Endothelial cell of umbilical vein (primary cell): ENCODE measurements around the gene DAD1. TPM values are rescaled to one million over a fixed set of nuclear protein-coding genes. Genes with fewer than 3 reads are reported as not detected.

Experiments
- BruUV-seq: library from RNA; stranded (reverse); fragments of 400-500 nt; replicated peaks from 2 replicates; lab custom pipeline; 2021; lab: Mats Ljungman, UMichigan
- CTCF ChIA-PET: fragments of 300-600, 350-600 bp; sonication (Branson Sonifier 250); formaldehyde crosslinking; loops from one replicate; lab custom pipeline; 2021; ENCODE audit warnings: antibody characterized with exemption, inconsistent platforms; lab: Charles Lee
- POLR2A ChIA-PET: fragments of 300-600, 350-600 bp; sonication (Branson Sonifier 250); formaldehyde crosslinking; loops from one replicate; lab custom pipeline; 2021; ENCODE audit warnings: antibody characterized with exemption, inconsistent platforms; lab: Charles Lee
- DNase-seq: peaks from one replicate; pipeline ENCODE4 v3.0.0-alpha.2; 2011; ENCODE audit warnings: low read depth, low spot score
- FAIRE-seq: peaks from 2 replicates; lab custom pipeline; 2011; peaks lifted over from hg19 to GRCh38; lab: Jason Lieb, UNC
- H2AFZ ChIP-seq: 2 replicates; pipeline ENCODE4 v1.6.0; 2012; ENCODE audit warnings: low read depth, low read length, control low read depth, inconsistent platforms
- H3K27ac ChIP-seq: 2 replicates; pipeline ENCODE4 v1.5.1; 2011; ENCODE audit warnings: low read depth, mild to moderate bottlenecking, control low read depth, low read length, moderate library complexity; ENCODE audit not compliant: insufficient read depth
- H3K27me3 ChIP-seq, 2 experiments: 2 replicates each; pipeline versions ENCODE4 v1.6.0 to v1.6.1; 2011; ENCODE audit warnings: low read length in 2 of 2, mixed read lengths in 1 of 2; ENCODE audit not compliant: control insufficient read depth in 2 of 2, insufficient read depth in 2 of 2
- H3K36me3 ChIP-seq, 2 experiments: 2 replicates in 1 of 2; 3 replicates in 1 of 2; pipeline ENCODE4 v1.5.1; 2011; ENCODE audit warnings: low read length in 2 of 2, mild to moderate bottlenecking in 1 of 2, moderate library complexity in 1 of 2; ENCODE audit not compliant: control insufficient read depth in 2 of 2, insufficient read depth in 2 of 2; ENCODE audit errors: extremely low read depth in 1 of 2
- H3K4me1 ChIP-seq: 3 replicates; pipeline ENCODE4 v1.5.1; 2011; ENCODE audit warnings: mild to moderate bottlenecking, low read length; ENCODE audit not compliant: control insufficient read depth, insufficient read depth; ENCODE audit errors: extremely low read depth
- H3K4me2 ChIP-seq: 2 replicates; pipeline ENCODE4 v1.6.1; 2011; ENCODE audit warnings: low read length, control low read depth, mixed read lengths; ENCODE audit not compliant: insufficient read depth
- H3K4me3 ChIP-seq, 3 experiments: fragments of 200-600 bp in 1 of 3; sonication (generic), shearing (Covaris generic) in 1 of 3; replicated peaks in 1 of 3; 2 replicates each; pipeline ENCODE4 v1.5.1; 2011 to 2016; ENCODE audit warnings: control low read depth in 3 of 3, low read length in 3 of 3, mild to moderate bottlenecking in 2 of 3, inconsistent platforms in 1 of 3, low read depth in 1 of 3, moderate library complexity in 1 of 3; ENCODE audit not compliant: insufficient read depth in 1 of 3
- H3K79me2 ChIP-seq: 2 replicates; pipeline ENCODE4 v1.6.0; 2012; ENCODE audit warnings: low read length, inconsistent platforms; ENCODE audit not compliant: control insufficient read depth, insufficient read depth
- H3K9ac ChIP-seq: replicated peaks from 2 replicates; pipeline ENCODE3; 2011; ENCODE audit warnings: low read length, control low read depth; ENCODE audit not compliant: insufficient read depth; ENCODE audit errors: extremely low read depth
- H3K9me1 ChIP-seq: replicated peaks from 3 replicates; pipeline ENCODE4 v1.6.0; 2011; ENCODE audit warnings: mild to moderate bottlenecking, low read length; ENCODE audit not compliant: control insufficient read depth, insufficient read depth; ENCODE audit errors: extremely low read depth
- H3K9me3 ChIP-seq: replicated peaks from 2 replicates; pipeline ENCODE4 v1.5.1; 2012; ENCODE audit warnings: low read length, inconsistent platforms; ENCODE audit not compliant: control insufficient read depth, insufficient read depth
- H4K20me1 ChIP-seq: replicated peaks from 2 replicates; pipeline ENCODE3; 2011; ENCODE audit warnings: mild to moderate bottlenecking, low read length; ENCODE audit not compliant: control insufficient read depth, insufficient read depth; ENCODE audit errors: extremely low read depth
- CTCF ChIP-seq, 2 donors: IDR thresholded peaks; 1 replicate in 1 of 2; 2 replicates in 1 of 2; pipeline ENCODE4 v1.5.1; 2011; ENCODE audit warnings: low read length in 2 of 2, mild to moderate bottlenecking in 2 of 2, moderate library complexity in 2 of 2, control low read depth in 1 of 2, inconsistent platforms in 1 of 2, low read depth in 1 of 2; ENCODE audit not compliant: insufficient read depth in 1 of 2; ENCODE audit errors: extremely low read depth in 1 of 2
- EZH2 ChIP-seq: IDR thresholded peaks from 2 replicates; pipeline ENCODE4 v1.6.1; 2012; ENCODE audit warnings: borderline replicate concordance, low read depth, mild to moderate bottlenecking, moderate library complexity, low read length, inconsistent platforms; ENCODE audit not compliant: severe bottlenecking
- FOS ChIP-seq: IDR thresholded peaks from 2 replicates; pipeline ENCODE4 v1.6.1; 2011; ENCODE audit warnings: mild to moderate bottlenecking, low read length, moderate library complexity, borderline replicate concordance; ENCODE audit not compliant: insufficient read depth
- GATA2 ChIP-seq: IDR thresholded peaks from 2 replicates; pipeline ENCODE4 v1.7.0; 2011; ENCODE audit warnings: low read depth, mild to moderate bottlenecking, moderate library complexity, mixed read lengths, low read length; ENCODE audit not compliant: insufficient read length, insufficient read depth
- JUN ChIP-seq: IDR thresholded peaks from 2 replicates; pipeline ENCODE4 v1.6.1; 2011; ENCODE audit warnings: borderline replicate concordance, low read depth; ENCODE audit not compliant: insufficient read length, insufficient read depth
- MAX ChIP-seq: IDR thresholded peaks from 2 replicates; pipeline ENCODE4 v1.6.1; 2011; ENCODE audit not compliant: insufficient read depth, insufficient read length
- MYC ChIP-seq: IDR thresholded peaks from one replicate; pipeline ENCODE4 v1.6.1; 2011; ENCODE audit warnings: mild to moderate bottlenecking, low read depth, low read length
- POLR2A ChIP-seq: IDR thresholded peaks from 2 replicates; pipeline ENCODE4 v1.6.1; 2012; ENCODE audit warnings: low read depth, mild to moderate bottlenecking, control low read depth, low read length
- POLR2AphosphoS5 ChIP-seq: IDR thresholded peaks from 2 replicates; pipeline ENCODE4 v1.6.1; 2012; ENCODE audit warnings: low read depth, mild to moderate bottlenecking, control low read depth, low read length, moderate library complexity; ENCODE audit not compliant: insufficient read depth
- dilution Hi-C: fragments of 300-500 bp; cut with MboI; formaldehyde crosslinking; loops from one replicate; pipeline ENCODE4 v1.15.0; 2019; ENCODE audit warnings: low sequenced_read_pairs; ENCODE audit not compliant: extremely low pct_ligation_motif_present
- intact Hi-C: fragments of 100-400 bp; cut with micrococcal nuclease; formaldehyde crosslinking; loops from one replicate; pipeline ENCODE4 v1.10.0; 2022
- polyA plus RNA-seq, 4 experiments: library from polyadenylated mRNA; depleted of rRNA in 3 of 4; stranded (reverse) in 3 of 4; unstranded in 1 of 4; fragments of >200 nt; gene quantifications; 2 replicates each; pipeline versions ENCODE4 v1.2.1 to v1.2.3, GENCODE V29; 2011 to 2012; ENCODE audit warnings: missing spikeins in 1 of 4
- total RNA-seq: library from RNA; stranded (reverse); gene quantifications from 2 replicates; pipeline ENCODE4 v1.2.3, GENCODE V29; 2021

The DAD1 gene
- total and polyA plus RNA-seq, 2 donors (not counting 3 experiments of a cell fraction or from before 2014, with no cell fraction given): 299 to 1,227 TPM

DNA sequence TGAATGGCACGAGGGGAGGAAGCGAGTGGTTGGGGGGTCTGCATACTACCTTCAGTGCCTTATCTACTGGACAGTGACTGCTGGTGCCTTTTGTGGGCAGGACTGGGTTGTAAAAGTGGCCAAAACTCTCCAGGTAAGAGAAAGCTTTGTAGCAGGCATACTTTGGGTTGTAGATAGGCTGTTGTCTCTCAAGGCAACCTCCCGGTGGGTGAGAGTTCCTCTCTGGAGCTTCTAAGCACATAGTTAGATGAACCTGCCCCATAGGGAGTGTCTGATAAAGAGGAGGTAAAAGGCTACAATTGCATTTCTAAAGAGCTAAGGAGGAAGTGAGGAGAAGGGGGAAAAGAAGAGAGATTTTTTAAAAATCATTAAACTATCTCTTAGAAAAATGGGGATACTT is 4.2 kb upstream of the DAD1 start:
- BruUV-seq: no TSS peak
- TF ChIP-seq FOS (no peak), CTCF (IDR thresholded peaks at IDR 0.05; ENCODE audit: extremely low read depth in 1 of 2, insufficient read depth in 1 of 2, low read depth in 1 of 2, low read length in 2 of 2) (no peak), GATA2 (no peak), EZH2 (no peak), MYC (no peak), JUN (no peak), POLR2AphosphoS5 (no peak), MAX (no peak), POLR2A (no peak)
- no peak overlapping the region for H2AFZ ChIP-seq
- no peak overlapping the region for H3K27ac ChIP-seq
- no peak for DNase-seq
- H4K20me1 ChIP-seq: no peaks in the 10 kb centered on the region
- H3K4me3 ChIP-seq: no peak overlapping the region
- no peaks in the 10 kb centered on the region for H3K9me1 ChIP-seq
- no peak for FAIRE-seq
- ChIA-PET POLR2A (no interaction called here), CTCF (interaction anchor here (1.2 to 8.5 kb wide), 4 partner anchors 22 to 304 kb away, joined by 3 to 102 read pairs (median 4); no protein-coding TSS in a partner anchor)
- dilution Hi-C loops (no loop called here), intact Hi-C loops (no loop called here)
- H3K9ac ChIP-seq: no peak overlapping the region
- H3K79me2 ChIP-seq: peaks cover 8% of the 10 kb centered on the region
- H3K9me3 ChIP-seq: no peaks in the 10 kb centered on the region
- peaks cover 3 to 9% of the 10 kb centered on the region in 2 experiments for H3K27me3 ChIP-seq
- no peak overlapping the region for H3K4me2 ChIP-seq
- peaks cover 5% of the 10 kb centered on the region for H3K4me1 ChIP-seq
- H3K36me3 ChIP-seq: no peaks in the 10 kb centered on the region
